Breast epithelium (tissue), 3 donors: ENCODE results near the gene WFDC9.

Source experiments
- POLR2A ChIP-seq: fragments of 450-650 bp; IDR thresholded peaks from one replicate; pipeline ENCODE4 v1.6.1; 2016; ENCODE audit warnings: antibody characterized with exemption, mild to moderate bottlenecking, moderate library complexity
- POLR2AphosphoS5 ChIP-seq, 3 donors: sonication (generic); formaldehyde crosslinking; IDR thresholded peaks; one replicate each; pipeline ENCODE4 v1.6.1; 2017; ENCODE audit warnings: antibody characterized with exemption in 3 of 3
- TF ChIP-seq, protein P1 (sequence below), 3 donors: fragments of 450-650 bp; IDR thresholded peaks; one replicate each; pipeline ENCODE4 v1.5.1; 2016 to 2017; ENCODE audit warnings: antibody characterized with exemption in 3 of 3, mild to moderate bottlenecking in 3 of 3, moderate library complexity in 3 of 3

DNA sequence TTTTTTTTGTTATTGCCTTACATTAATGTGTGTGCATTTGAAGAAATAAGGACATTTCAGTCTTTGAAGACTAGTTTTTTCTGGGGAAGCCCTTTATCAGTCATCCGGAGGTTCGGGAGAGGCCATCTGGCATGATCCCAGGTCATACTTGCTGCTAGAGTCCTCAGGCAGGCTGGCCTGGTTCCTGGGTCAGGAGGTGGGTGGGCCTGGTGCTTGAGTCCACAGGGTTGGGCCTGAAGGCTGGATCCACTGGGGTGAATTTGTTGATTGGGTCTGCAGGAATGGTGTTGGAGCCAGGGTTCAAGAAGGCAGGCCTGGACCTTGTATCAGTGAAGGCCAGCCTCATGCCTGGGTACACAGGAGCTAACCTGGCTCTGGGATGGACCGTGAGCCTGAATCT lies 15.8 kb upstream of the WFDC9 start:
- TF ChIP-seq, protein P1, sequence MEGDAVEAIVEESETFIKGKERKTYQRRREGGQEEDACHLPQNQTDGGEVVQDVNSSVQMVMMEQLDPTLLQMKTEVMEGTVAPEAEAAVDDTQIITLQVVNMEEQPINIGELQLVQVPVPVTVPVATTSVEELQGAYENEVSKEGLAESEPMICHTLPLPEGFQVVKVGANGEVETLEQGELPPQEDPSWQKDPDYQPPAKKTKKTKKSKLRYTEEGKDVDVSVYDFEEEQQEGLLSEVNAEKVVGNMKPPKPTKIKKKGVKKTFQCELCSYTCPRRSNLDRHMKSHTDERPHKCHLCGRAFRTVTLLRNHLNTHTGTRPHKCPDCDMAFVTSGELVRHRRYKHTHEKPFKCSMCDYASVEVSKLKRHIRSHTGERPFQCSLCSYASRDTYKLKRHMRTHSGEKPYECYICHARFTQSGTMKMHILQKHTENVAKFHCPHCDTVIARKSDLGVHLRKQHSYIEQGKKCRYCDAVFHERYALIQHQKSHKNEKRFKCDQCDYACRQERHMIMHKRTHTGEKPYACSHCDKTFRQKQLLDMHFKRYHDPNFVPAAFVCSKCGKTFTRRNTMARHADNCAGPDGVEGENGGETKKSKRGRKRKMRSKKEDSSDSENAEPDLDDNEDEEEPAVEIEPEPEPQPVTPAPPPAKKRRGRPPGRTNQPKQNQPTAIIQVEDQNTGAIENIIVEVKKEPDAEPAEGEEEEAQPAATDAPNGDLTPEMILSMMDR (IDR thresholded peaks at IDR 0.05): no peak
- TF ChIP-seq POLR2AphosphoS5 (IDR thresholded peaks at IDR 0.05) (no peak), POLR2A (no peak)
